ENCODE measurements around the gene MEOX1. TPM values are rescaled to one million over a fixed set of nuclear protein-coding genes. Genes with fewer than 3 reads are reported as not detected.
"Not testable (repeated sequence)": the region's sequence is repeated elsewhere in the genome, so short reads cannot be mapped to it uniquely, and the experiment has no call there.

Gene MEOX1
- total RNA-seq, 1 experiment from 2014 or later: 44.6 TPM

DNA sequence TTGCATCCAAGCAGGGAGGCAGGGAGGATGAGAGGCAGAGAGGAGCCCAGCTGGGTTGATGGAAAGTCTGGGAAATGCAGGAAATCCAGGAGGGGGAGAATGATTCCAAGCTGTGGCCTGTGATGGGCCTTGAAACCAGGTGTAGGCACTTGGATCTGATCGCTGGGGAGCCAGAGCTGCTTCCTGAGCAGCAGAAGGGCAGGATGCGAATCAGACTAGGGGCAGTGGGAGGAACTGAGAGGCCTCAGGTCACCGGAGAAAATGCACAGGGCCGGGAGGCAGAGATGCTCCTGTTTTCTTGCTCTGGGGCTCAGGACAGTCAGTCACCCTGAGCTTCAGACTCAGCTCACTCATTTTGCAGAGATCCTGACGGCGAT is 29.6 kb upstream of the MEOX1 start:
- no peak for DNase-seq
- peaks cover 7% of the 10 kb centered on the region; the same call in 1 of the 2 replicates for H3K27me3 ChIP-seq
- no peak overlapping the region for H3K4me3 ChIP-seq
- H3K27ac ChIP-seq: no peak overlapping the region
- no peaks in the 10 kb centered on the region for H3K9me3 ChIP-seq (replicated peaks)
- H3K36me3 ChIP-seq: no peaks in the 10 kb centered on the region
- peaks cover 3% of the 10 kb centered on the region for H3K4me1 ChIP-seq

DNA sequence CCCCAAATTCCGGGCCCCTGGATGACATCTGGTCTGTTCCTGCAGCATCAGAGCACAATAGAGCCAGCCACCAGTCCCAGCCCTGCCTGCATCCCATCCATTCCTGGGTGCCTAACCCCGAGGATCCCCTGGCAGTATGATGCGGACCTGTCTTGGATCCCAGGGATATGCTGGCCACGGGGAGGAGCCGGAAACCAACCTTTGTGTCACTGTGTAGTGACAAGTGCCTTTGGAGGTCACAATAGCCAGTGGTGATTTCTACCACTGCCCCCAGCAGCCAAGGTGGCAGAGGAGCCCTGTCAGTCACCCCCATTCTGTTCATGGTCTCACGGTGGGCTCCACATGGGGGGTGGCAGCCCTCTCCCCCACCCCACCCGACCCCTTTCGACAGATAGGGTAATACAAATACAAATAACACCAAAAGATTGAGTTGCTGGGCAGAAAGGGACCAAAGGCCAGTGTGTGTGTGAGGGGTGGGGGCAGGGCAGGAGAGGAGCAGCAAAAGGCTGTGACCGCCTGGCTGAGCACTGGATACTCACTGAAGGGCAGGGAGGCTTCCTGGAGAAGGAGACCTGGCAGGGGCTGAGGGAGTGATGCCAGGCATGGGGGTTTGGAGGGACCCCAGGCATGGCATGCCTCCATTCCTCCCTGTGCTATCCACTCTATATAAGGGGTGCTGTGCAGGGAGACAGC is 29.0 kb upstream of the MEOX1 start:
- DNase-seq: no peak
- H3K4me1 ChIP-seq: no peaks in the 10 kb centered on the region
- no peaks in the 10 kb centered on the region for H3K9me3 ChIP-seq (replicated peaks)
- H3K36me3 ChIP-seq: no peaks in the 10 kb centered on the region
- no peak overlapping the region for H3K27ac ChIP-seq
- peaks cover 7% of the 10 kb centered on the region; the same call in 1 of the 2 replicates for H3K27me3 ChIP-seq
- H3K4me3 ChIP-seq: no peak overlapping the region

DNA sequence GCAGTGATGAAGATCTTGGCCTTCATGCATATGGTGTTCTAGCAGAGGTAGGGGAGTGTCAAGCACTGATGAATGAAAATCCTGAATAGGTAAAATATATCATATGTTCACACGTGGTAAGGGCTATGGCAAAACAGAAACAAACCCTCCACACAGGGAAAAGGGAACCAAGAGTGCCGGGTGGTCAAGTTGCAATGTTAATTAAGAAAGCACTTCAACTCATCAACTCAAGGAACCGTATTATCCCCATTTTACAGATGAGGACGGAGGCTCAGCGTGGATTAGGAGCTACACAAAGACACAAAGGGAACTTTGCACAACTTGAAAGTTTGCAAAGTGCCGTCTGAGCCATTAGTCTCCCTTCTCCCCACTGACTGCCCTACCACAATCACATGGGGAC is 28.1 kb upstream of the MEOX1 start:
- Histone ChIP-seq H3K27me3 (peaks cover 7% of the 10 kb centered on the region; the same call in 1 of the 2 replicates), H3K4me3 (no peak overlapping the region), H3K27ac (no peak overlapping the region), H3K9me3 (replicated peaks) (no peaks in the 10 kb centered on the region), H3K4me1 (no peaks in the 10 kb centered on the region), H3K36me3 (no peaks in the 10 kb centered on the region)
- no peak for DNase-seq

DNA sequence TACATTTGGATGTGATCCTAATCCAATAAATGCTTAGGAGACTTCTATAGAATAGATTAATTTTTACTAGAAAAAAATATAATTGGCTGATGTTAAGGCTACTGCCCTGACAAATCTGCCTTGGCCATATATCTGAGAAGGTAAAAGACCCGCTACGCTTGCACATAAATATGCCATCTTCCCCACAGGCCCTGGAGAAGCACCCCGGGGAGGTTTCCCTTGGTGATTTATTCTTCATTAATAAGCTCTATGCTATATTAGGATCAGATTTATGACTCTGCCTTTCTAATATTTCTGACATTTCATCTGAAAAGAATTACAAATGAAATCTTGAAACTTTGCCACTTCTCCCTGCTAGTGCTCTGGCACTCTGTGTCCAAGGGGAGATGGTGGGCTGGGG is 27.4 kb upstream of the MEOX1 start:
- no peaks in the 10 kb centered on the region for H3K9me3 ChIP-seq (replicated peaks)
- no peak overlapping the region for H3K27ac ChIP-seq
- no peaks in the 10 kb centered on the region for H3K36me3 ChIP-seq
- no peak overlapping the region for H3K4me3 ChIP-seq
- H3K4me1 ChIP-seq: no peaks in the 10 kb centered on the region
- no peak for DNase-seq
- peaks cover 7% of the 10 kb centered on the region; the same call in 1 of the 2 replicates for H3K27me3 ChIP-seq

DNA sequence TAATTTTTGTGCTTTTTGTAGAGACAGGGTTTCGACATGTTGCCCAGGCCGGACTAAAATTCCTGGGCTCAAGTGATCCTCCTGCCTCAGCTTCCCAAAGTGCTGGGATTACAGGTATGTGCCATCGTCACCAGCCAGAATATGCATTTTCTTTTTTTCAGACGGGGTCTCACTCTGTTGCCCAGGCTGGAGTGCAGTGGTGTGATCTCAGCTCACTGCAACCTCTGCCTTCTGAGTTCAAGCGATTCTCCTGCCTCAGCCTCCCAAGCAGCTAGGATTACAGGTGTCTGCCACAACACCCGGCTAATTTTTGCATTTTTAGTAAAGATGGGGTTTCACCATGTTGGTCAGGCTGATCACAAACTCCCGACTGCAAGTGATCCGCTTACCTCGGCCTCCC is 25.2 kb upstream of the MEOX1 start:
- H3K4me1 ChIP-seq; H3K4me3 ChIP-seq; H3K27ac ChIP-seq; DNase-seq; H3K9me3 ChIP-seq (replicated peaks); H3K36me3 ChIP-seq: not testable (repeated sequence)
- H3K27me3 ChIP-seq: peaks cover 14% of the 10 kb centered on the region

DNA sequence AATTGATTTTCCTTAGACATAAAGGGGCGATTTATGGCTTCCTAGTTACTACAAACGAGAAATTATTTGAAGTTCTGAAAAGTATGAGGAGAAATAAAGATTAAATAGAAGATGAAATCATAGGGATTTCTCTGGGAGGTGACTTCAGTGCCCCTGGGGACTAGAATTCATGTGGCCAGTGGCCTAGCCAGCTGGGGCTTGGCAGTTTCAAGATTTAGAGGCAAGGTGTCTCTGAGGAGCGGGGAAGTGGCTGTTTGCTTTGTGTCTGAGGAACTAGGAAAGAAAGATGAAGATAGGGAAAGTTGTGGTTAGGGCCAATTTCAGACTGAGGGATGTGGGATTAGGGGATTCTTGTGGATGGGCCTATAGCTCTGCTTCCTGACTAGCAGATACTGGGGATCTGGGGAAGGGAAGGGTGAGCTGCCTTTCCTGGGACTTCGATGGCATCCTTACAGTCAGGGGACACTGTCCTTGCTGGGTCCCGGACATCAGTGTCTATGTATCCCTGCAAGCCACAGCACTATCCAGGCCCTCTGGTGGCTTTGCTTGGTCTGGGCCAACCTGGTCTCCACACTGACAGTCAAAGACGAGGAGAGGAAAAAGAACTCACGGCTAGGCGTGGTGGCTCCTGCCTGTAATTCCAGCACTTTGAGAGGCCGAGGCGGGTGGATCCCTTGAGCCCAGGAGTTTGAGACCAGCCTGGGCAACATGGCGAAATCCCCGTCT is 22.4 kb upstream of the MEOX1 start:
- Histone ChIP-seq H3K4me1 (no peaks in the 10 kb centered on the region), H3K27ac (no peak overlapping the region), H3K9me3 (replicated peaks) (no peaks in the 10 kb centered on the region), H3K27me3 (peaks cover 15% of the 10 kb centered on the region), H3K4me3 (no peak overlapping the region), H3K36me3 (no peaks in the 10 kb centered on the region)
- DNase-seq: no peak

DNA sequence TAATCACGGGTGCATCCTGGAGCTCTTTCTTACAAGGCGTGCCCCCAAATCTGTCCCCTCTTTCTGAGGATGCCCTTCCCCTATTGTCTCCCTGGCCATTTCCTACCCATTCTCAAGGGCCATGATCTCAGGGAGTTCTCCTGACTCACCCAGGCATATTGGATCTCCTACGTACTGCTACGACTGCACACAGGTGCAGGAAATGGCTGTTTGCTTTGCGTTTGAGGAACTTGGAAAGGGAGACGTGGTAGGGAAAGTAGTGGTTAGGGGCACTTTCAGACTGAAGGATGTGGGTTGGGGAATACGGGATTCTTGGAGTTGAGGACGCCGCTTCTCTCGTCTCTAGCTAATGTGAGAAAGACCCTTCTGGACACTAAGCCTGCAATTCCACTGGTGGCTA is 18.7 kb upstream of the MEOX1 start:
- H3K27me3 ChIP-seq: peaks cover 12% of the 10 kb centered on the region
- DNase-seq: no peak
- H3K9me3 ChIP-seq (replicated peaks): no peaks in the 10 kb centered on the region
- no peaks in the 10 kb centered on the region for H3K36me3 ChIP-seq
- no peaks in the 10 kb centered on the region for H3K4me1 ChIP-seq
- H3K4me3 ChIP-seq: no peak overlapping the region
- H3K27ac ChIP-seq: no peak overlapping the region

DNA sequence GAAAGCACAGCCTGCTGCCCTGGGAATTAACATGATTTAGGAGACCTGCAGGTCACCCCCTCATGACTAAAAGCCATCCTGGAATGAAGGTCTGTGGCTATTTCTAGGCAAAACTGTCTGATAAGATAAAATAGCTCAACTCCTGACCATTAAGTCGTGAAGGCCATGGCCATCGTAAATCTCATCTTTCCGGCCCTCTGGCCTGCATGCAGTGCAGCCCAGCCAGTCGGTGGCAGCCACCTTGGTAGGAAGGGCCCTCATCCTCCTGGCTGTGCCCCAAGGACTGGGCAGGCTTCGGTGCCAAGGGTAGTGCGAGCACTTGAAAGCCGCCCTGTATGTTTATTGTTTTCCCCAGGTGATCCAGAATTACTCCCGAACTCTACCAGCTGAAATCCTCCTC is 18.2 kb upstream of the MEOX1 start:
- no peak for DNase-seq
- peaks cover 12% of the 10 kb centered on the region for H3K27me3 ChIP-seq
- no peaks in the 10 kb centered on the region for H3K9me3 ChIP-seq (replicated peaks)
- no peak overlapping the region for H3K4me3 ChIP-seq
- H3K36me3 ChIP-seq: no peaks in the 10 kb centered on the region
- H3K4me1 ChIP-seq: no peaks in the 10 kb centered on the region
- no peak overlapping the region for H3K27ac ChIP-seq

DNA sequence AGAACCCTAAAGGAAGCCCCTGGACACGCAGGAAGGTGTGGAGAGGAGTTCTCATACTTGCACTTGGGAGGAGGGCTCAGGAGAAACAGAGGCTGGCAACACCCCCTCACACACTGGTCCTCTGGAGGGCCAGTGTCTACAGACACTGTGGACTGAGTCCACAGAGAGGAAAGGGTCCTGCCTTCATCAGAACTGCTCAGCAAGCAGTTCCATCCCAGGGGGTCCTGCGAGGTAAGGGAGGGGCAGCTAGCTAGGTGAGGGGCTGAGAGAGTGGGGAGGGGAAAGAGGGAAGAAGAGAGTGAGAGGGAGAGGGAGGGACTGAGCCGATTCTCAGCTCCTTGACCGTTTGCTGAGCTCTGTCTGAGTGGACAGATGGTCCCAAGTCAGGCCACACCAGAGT is 17.7 kb upstream of the MEOX1 start:
- Histone ChIP-seq H3K27me3 (peaks cover 12% of the 10 kb centered on the region), H3K27ac (no peak overlapping the region), H3K4me3 (no peak overlapping the region), H3K9me3 (replicated peaks) (no peaks in the 10 kb centered on the region), H3K36me3 (no peaks in the 10 kb centered on the region), H3K4me1 (no peaks in the 10 kb centered on the region)
- DNase-seq: no peak

DNA sequence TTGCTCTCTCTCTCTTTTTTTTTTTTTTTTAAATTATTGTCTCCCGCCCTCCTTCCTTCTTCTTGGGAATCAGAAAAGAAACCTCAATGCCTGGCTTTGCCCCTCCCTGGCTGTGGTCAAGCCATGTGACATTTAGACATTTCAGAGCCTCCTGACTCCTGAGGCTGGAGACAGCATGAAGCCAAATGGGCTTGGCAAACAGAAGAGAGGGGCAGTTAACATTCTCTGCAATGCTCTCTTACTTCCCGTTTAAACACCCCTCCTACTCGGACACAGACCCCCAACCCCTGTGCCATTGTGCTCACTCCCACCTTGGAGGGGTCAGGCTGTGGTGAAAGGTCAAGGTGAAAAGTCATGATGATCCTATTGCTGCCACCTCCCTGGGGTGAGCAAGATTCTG is 14.7 kb upstream of the MEOX1 start:
- no peak for DNase-seq
- Histone ChIP-seq H3K4me3 (no peak overlapping the region), H3K36me3 (no peaks in the 10 kb centered on the region), H3K9me3 (replicated peaks) (no peaks in the 10 kb centered on the region), H3K27ac (no peak overlapping the region), H3K27me3 (peaks cover 5% of the 10 kb centered on the region; the same call in 1 of the 2 replicates), H3K4me1 (peaks cover 3% of the 10 kb centered on the region; the same call in 1 of the 2 replicates)

DNA sequence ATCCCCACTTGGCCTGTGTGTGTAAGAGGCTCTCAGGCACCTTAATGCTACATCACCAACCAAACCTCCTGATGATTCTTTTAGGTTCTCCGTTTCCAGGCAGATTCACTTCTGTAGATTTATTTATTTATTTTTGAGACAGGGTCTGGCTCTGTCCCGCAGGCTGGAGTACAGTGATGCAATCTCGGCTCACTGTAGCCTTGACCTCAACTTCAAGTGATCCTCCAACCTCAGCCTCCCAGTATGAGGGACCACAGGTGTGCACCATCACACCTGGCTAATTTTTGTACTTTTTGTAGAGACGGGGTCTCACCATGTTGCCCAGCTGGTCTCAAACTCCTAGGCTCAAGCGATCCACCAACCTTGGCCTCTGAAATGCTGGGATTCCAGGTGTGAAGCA is 12.7 kb upstream of the MEOX1 start:
- Histone ChIP-seq H3K4me3 (no peak overlapping the region), H3K27me3 (no peaks in the 10 kb centered on the region), H3K36me3 (no peaks in the 10 kb centered on the region), H3K4me1 (peaks cover 24% of the 10 kb centered on the region), H3K9me3 (replicated peaks) (no peaks in the 10 kb centered on the region), H3K27ac (no peak overlapping the region)
- DNase-seq: no peak

DNA sequence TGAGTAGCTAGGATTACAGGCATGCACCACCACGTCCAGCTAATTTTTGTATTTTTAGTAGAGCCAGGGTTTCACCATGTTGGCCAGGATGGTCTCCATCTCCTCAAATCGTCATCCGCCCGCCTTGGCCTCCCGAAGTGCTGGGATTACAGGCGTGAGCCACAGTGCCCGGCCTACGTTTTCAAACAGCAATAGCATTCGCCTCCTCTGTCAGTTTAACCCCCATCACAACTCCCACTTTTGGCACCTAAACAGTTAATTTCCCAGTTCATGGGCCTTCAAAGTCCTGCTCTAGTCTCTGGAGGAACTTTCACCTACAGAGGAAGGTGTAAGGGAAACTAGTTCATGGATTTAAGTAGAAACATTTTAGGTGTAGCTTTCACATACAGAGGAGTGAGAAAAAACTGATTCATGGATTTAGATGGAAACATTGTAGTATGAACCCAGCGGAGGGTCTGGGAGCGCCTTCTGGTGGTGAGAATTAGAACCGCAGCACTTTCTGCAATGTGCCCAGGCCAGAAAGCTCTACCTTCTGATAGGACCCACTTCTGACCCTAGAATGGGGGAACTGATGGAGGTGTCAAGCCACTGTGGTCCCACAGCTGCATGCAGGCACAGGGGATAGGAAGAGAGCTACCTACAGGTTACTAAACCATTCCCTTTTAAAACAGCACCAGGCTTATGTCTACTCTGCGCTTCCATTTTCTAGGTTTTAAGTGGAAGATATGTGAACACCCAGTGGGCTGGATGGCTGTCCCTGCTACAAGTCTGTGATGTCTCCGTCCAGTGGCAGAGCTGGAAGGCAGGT is 12.0 kb upstream of the MEOX1 start:
- Histone ChIP-seq H3K4me3 (no peak overlapping the region), H3K4me1 (peaks cover 27% of the 10 kb centered on the region), H3K27ac (no peak overlapping the region), H3K9me3 (replicated peaks) (no peaks in the 10 kb centered on the region), H3K36me3 (no peaks in the 10 kb centered on the region), H3K27me3 (no peaks in the 10 kb centered on the region)
- peak; percentile 66 to 91 for DNase-seq

DNA sequence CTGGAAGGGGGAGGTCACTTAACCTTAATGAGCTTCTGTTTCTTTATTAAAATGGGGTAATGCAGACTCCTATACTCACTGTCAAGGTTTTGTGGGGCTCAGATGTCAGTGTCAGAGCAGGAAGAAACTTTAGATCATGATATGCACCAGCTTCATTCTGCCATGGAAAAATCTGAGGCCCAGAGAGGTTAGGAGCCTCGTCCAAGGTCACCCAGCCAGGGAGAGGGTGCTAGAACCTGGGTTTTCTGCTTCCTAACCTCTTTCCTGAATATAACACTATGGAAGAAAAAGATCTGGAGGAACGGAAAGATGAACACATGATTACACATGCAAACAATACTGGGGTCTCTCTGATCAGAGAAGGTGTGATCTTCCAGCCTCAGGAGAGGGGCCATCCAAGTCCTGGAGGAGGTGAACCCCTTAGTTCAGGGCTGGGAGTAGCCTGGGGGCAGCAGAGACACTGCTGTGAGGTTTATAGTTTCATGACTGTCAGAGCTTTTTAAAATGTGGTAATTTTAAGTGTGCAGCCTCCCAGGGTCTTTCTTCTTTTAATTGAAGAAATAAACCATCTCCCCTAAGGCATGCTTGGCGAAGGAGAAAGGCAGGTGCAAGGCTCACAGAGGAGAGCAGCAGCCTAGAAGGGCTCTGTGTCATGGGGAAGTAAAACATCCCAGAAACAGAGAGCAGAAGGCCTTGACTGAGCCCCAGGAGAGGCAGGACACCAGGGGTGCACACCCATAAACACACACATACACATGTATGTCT is 10.2 kb upstream of the MEOX1 start:
- H3K9me3 ChIP-seq (replicated peaks): no peaks in the 10 kb centered on the region
- peak in 1 of 2 experiments; percentile 28 for DNase-seq
- H3K36me3 ChIP-seq: no peaks in the 10 kb centered on the region
- H3K27ac ChIP-seq: no peak overlapping the region
- H3K27me3 ChIP-seq: no peaks in the 10 kb centered on the region
- H3K4me3 ChIP-seq: no peak overlapping the region
- H3K4me1 ChIP-seq: peaks cover 27% of the 10 kb centered on the region

DNA sequence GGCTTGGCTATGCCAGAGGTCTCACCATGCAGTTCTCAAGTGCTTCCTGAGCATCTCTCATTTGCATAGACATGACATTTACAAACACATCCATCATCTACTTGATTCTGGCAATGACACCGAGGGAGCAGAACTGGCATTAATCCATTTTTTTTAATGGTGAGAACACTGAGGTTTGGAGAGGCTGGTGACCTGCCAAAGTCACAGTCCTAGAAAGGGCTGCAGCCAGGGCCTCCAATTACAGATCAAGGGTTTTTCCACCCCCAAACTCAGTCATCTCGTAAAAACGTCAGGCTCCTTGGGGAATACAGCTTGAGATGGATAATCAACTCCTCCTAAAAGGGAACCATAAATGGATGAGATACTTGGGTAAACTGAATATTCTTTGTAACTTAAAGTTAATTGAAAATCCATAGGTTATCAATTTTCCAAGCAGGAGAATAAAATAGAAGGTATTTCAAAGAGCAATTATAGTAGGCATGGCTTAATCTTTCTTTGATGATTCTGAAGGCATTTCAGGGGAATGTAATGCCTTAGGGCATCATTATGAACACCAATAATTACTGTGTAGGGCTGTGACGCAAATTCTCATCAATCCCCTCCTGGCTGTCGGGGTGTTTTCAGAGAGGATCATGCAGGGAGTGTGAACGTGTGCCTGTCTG is 9.4 kb upstream of the MEOX1 start:
- Histone ChIP-seq H3K9me3 (replicated peaks) (no peaks in the 10 kb centered on the region), H3K27me3 (no peaks in the 10 kb centered on the region), H3K4me1 (peaks cover 27% of the 10 kb centered on the region), H3K36me3 (no peaks in the 10 kb centered on the region), H3K27ac (no peak overlapping the region), H3K4me3 (no peak overlapping the region)
- peak in 1 of 2 experiments; percentile 42 for DNase-seq

Data from SJCRH30 (cell line).